ENCODE measurements around the gene OSBPL8.

The OSBPL8 gene

GRCh38 chr12:76591476-76591875 lies 31.9 kb upstream of the OSBPL8 start:
- Histone ChIP-seq H3K9me2 (ENCODE audit: low read depth, low read length) (no peaks in the 10 kb centered on the region), H3K4me2 (ENCODE audit: low read length) (no peak overlapping the region), H3K79me2 (ENCODE audit: insufficient read depth, low read length) (no peaks in the 10 kb centered on the region), H3K27ac (ENCODE audit: low read depth, low read length, poor library complexity, severe bottlenecking) (no peak overlapping the region), H3K9me3 (ENCODE audit: low read length) (no peaks in the 10 kb centered on the region), H3F3A (ENCODE audit: insufficient read depth, low read length) (no peaks in the 10 kb centered on the region), H3K4me3 (ENCODE audit: low read depth, low read length, poor library complexity, severe bottlenecking) (no peak overlapping the region), H3K36me3 (ENCODE audit: insufficient read depth, low read length) (no peaks in the 10 kb centered on the region), H2AFZ (ENCODE audit: low read length) (no peak overlapping the region), H4K20me1 (ENCODE audit: insufficient read depth, low read length) (no peaks in the 10 kb centered on the region), H3K9ac (ENCODE audit: low read length) (no peak overlapping the region), H3K27me3 (ENCODE audit: insufficient read depth, low read length) (no peaks in the 10 kb centered on the region), H3K4me1 (ENCODE audit: insufficient read depth, low read length, severe bottlenecking) (no peaks in the 10 kb centered on the region)
- no peak for TF ChIP-seq EZH2 (IDR thresholded peaks at IDR 0.05; ENCODE audit: borderline replicate concordance, low read length)
- TF ChIP-seq, protein P1, sequence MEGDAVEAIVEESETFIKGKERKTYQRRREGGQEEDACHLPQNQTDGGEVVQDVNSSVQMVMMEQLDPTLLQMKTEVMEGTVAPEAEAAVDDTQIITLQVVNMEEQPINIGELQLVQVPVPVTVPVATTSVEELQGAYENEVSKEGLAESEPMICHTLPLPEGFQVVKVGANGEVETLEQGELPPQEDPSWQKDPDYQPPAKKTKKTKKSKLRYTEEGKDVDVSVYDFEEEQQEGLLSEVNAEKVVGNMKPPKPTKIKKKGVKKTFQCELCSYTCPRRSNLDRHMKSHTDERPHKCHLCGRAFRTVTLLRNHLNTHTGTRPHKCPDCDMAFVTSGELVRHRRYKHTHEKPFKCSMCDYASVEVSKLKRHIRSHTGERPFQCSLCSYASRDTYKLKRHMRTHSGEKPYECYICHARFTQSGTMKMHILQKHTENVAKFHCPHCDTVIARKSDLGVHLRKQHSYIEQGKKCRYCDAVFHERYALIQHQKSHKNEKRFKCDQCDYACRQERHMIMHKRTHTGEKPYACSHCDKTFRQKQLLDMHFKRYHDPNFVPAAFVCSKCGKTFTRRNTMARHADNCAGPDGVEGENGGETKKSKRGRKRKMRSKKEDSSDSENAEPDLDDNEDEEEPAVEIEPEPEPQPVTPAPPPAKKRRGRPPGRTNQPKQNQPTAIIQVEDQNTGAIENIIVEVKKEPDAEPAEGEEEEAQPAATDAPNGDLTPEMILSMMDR (IDR thresholded peaks at IDR 0.05; ENCODE audit: low read length), result no peak

GRCh38 chr12:76590131-76590530 lies 30.6 kb upstream of the OSBPL8 start:
- no peaks in the 10 kb centered on the region for H3F3A ChIP-seq (ENCODE audit: insufficient read depth, low read length)
- no peaks in the 10 kb centered on the region for H4K20me1 ChIP-seq (ENCODE audit: insufficient read depth, low read length)
- H3K36me3 ChIP-seq (ENCODE audit: insufficient read depth, low read length), result no peaks in the 10 kb centered on the region
- no peak overlapping the region for H2AFZ ChIP-seq (ENCODE audit: low read length)
- H3K79me2 ChIP-seq (ENCODE audit: insufficient read depth, low read length), result no peaks in the 10 kb centered on the region
- H3K9ac ChIP-seq (ENCODE audit: low read length), result no peak overlapping the region
- H3K4me2 ChIP-seq (ENCODE audit: low read length), result no peak overlapping the region
- H3K9me2 ChIP-seq (ENCODE audit: low read depth, low read length), result no peaks in the 10 kb centered on the region
- H3K27me3 ChIP-seq (ENCODE audit: insufficient read depth, low read length), result no peaks in the 10 kb centered on the region
- H3K9me3 ChIP-seq (ENCODE audit: low read length), result no peaks in the 10 kb centered on the region
- no peaks in the 10 kb centered on the region for H3K4me1 ChIP-seq (ENCODE audit: insufficient read depth, low read length, severe bottlenecking)
- H3K4me3 ChIP-seq (ENCODE audit: low read depth, low read length, poor library complexity, severe bottlenecking), result no peak overlapping the region
- TF ChIP-seq, protein P1 (IDR thresholded peaks at IDR 0.05; ENCODE audit: low read length), result no peak
- no peak for TF ChIP-seq EZH2 (IDR thresholded peaks at IDR 0.05; ENCODE audit: borderline replicate concordance, low read length)
- H3K27ac ChIP-seq (ENCODE audit: low read depth, low read length, poor library complexity, severe bottlenecking), result no peak overlapping the region

GRCh38 chr12:76588881-76589565 lies 29.5 kb upstream of the OSBPL8 start:
- H3K9ac ChIP-seq (ENCODE audit: low read length), result no peak overlapping the region
- H3F3A ChIP-seq (ENCODE audit: insufficient read depth, low read length), result no peaks in the 10 kb centered on the region
- no peaks in the 10 kb centered on the region for H4K20me1 ChIP-seq (ENCODE audit: insufficient read depth, low read length)
- no peaks in the 10 kb centered on the region for H3K9me2 ChIP-seq (ENCODE audit: low read depth, low read length)
- TF ChIP-seq EZH2 (IDR thresholded peaks at IDR 0.05; ENCODE audit: borderline replicate concordance, low read length), result no peak
- TF ChIP-seq, protein P1 (IDR thresholded peaks at IDR 0.05; ENCODE audit: low read length), result no peak
- H3K79me2 ChIP-seq (ENCODE audit: insufficient read depth, low read length), result no peaks in the 10 kb centered on the region
- H3K4me2 ChIP-seq (ENCODE audit: low read length), result no peak overlapping the region
- H3K4me1 ChIP-seq (ENCODE audit: insufficient read depth, low read length, severe bottlenecking), result no peaks in the 10 kb centered on the region
- H3K27ac ChIP-seq (ENCODE audit: low read depth, low read length, poor library complexity, severe bottlenecking), result no peak overlapping the region
- H3K36me3 ChIP-seq (ENCODE audit: insufficient read depth, low read length), result no peaks in the 10 kb centered on the region
- H3K9me3 ChIP-seq (ENCODE audit: low read length), result no peaks in the 10 kb centered on the region
- H2AFZ ChIP-seq (ENCODE audit: low read length), result no peak overlapping the region
- H3K4me3 ChIP-seq (ENCODE audit: low read depth, low read length, poor library complexity, severe bottlenecking), result no peak overlapping the region
- H3K27me3 ChIP-seq (ENCODE audit: insufficient read depth, low read length), result no peaks in the 10 kb centered on the region
